Loucy (cell line): Measurements from ENCODE around the gene EFHC2.

ENCODE experiments used
- H2AFZ ChIP-seq: fragments of 200-600 bp; sonication (generic); 2 replicates; pipeline ENCODE4 v1.6.0; 2016; ENCODE audit warnings: antibody characterized with exemption, mild to moderate bottlenecking, low read length, moderate library complexity
- H3F3A ChIP-seq: fragments of 200-600 bp; 2 replicates; pipeline ENCODE4 v1.6.0; 2016; ENCODE audit warnings: antibody characterized with exemption, low read depth, mild to moderate bottlenecking
- H3K27me3 ChIP-seq: fragments of 200-600 bp; sonication (generic); 2 replicates; pipeline ENCODE4 v1.6.1; 2014; ENCODE audit warnings: low read length, mild to moderate bottlenecking; ENCODE audit not compliant: insufficient read depth, poor library complexity, severe bottlenecking
- H3K36me3 ChIP-seq: fragments of 200-600 bp; sonication (generic); 2 replicates; pipeline ENCODE4 v1.6.1; 2016; ENCODE audit warnings: low read length; ENCODE audit not compliant: insufficient read depth
- H3K4me1 ChIP-seq: fragments of 200-600 bp; sonication (generic); 2 replicates; pipeline ENCODE4 v1.5.1; 2014; ENCODE audit warnings: low read length, mild to moderate bottlenecking; ENCODE audit not compliant: insufficient read depth, poor library complexity, severe bottlenecking
- H3K4me2 ChIP-seq: fragments of 200-600 bp; sonication (generic); 2 replicates; pipeline ENCODE4 v1.6.0; 2014; ENCODE audit warnings: antibody characterized with exemption, low read length, low read depth, mild to moderate bottlenecking; ENCODE audit not compliant: poor library complexity, severe bottlenecking
- H3K4me3 ChIP-seq: fragments of 200-600 bp; sonication (generic); 2 replicates; pipeline ENCODE4 v1.5.1; 2014; ENCODE audit warnings: low read length, mild to moderate bottlenecking, mixed read lengths; ENCODE audit not compliant: poor library complexity, severe bottlenecking
- H3K79me2 ChIP-seq: fragments of 200-600 bp; sonication (generic); 2 replicates; pipeline ENCODE4 v1.6.1; 2014; ENCODE audit warnings: low read length; ENCODE audit not compliant: insufficient read depth
- H3K9ac ChIP-seq: fragments of 200-600 bp; sonication (generic); 2 replicates; pipeline ENCODE4 v1.6.0; 2014; ENCODE audit warnings: mild to moderate bottlenecking, low read depth, low read length, moderate library complexity; ENCODE audit not compliant: poor library complexity, severe bottlenecking
- H3K9me2 ChIP-seq: fragments of 200-600 bp; sonication (generic); replicated peaks from 2 replicates; pipeline ENCODE4 v1.6.1; 2016; ENCODE audit warnings: low read depth, low read length, mixed read lengths
- H3K9me3 ChIP-seq: fragments of 200-600 bp; sonication (generic); 2 replicates; pipeline ENCODE4 v1.6.1; 2014; ENCODE audit warnings: mild to moderate bottlenecking, antibody characterized with exemption, low read length, low read depth; ENCODE audit not compliant: insufficient read depth
- H4K20me1 ChIP-seq: fragments of 200-600 bp; sonication (generic); 2 replicates; pipeline ENCODE4 v1.6.0; 2014; ENCODE audit warnings: antibody characterized with exemption, low read length, mild to moderate bottlenecking; ENCODE audit not compliant: insufficient read depth, poor library complexity, severe bottlenecking
- CTCF ChIP-seq: fragments of 200-600 bp; sonication (generic); conservative IDR thresholded peaks from 2 replicates; pipeline ENCODE4 v1.5.1; 2014; ENCODE audit warnings: mild to moderate bottlenecking, antibody characterized with exemption, low read length
- EZH2phosphoT487 ChIP-seq: fragments of 200-600 bp; IDR thresholded peaks from 2 replicates; pipeline ENCODE4 v1.6.1; 2018; ENCODE audit warnings: antibody characterized with exemption, mild to moderate bottlenecking, moderate library complexity, borderline replicate concordance

EFHC2 gene

GRCh38 chrX:44344687-44345086 is 1.2 kb upstream of the EFHC2 start:
- Histone ChIP-seq H3K79me2 (no peaks in the 10 kb centered on the region), H3K4me2 (peak overlapping the region; percentile 91), H3F3A (peaks cover 3% of the 10 kb centered on the region; the same call in 1 of the 2 replicates), H3K9me2 (no peaks in the 10 kb centered on the region), H2AFZ (peak overlapping the region; percentile 75; the same call in 1 of the 2 replicates), H3K9ac (peak overlapping the region; percentile 88), H3K36me3 (no peaks in the 10 kb centered on the region), H3K4me3 (peak overlapping the region; percentile 79), H3K4me1 (peaks cover 33% of the 10 kb centered on the region), H4K20me1 (no peaks in the 10 kb centered on the region), H3K27me3 (no peaks in the 10 kb centered on the region), H3K9me3 (no peaks in the 10 kb centered on the region)
- TF ChIP-seq EZH2phosphoT487 (no peak), CTCF (no peak)

GRCh38 chrX:44344194-44344593 is 722 bp upstream of the EFHC2 start:
- H3F3A ChIP-seq = peaks cover 3% of the 10 kb centered on the region; the same call in 1 of the 2 replicates
- no peaks in the 10 kb centered on the region for H3K9me2 ChIP-seq
- TF ChIP-seq EZH2phosphoT487 (no peak), CTCF (no peak)
- H3K4me2 ChIP-seq = peak overlapping the region; percentile 91
- H3K9me3 ChIP-seq = no peaks in the 10 kb centered on the region
- no peaks in the 10 kb centered on the region for H4K20me1 ChIP-seq
- H3K4me1 ChIP-seq = peaks cover 38% of the 10 kb centered on the region
- H3K9ac ChIP-seq = peak overlapping the region; percentile 88
- no peaks in the 10 kb centered on the region for H3K27me3 ChIP-seq
- peak overlapping the region; percentile 75; the same call in 1 of the 2 replicates for H2AFZ ChIP-seq
- peak overlapping the region; percentile 79 for H3K4me3 ChIP-seq
- H3K36me3 ChIP-seq = no peaks in the 10 kb centered on the region
- H3K79me2 ChIP-seq = no peaks in the 10 kb centered on the region

- Histone ChIP-seq H4K20me1 (no peaks in the 10 kb centered on the region), H3F3A (peaks cover 3% of the 10 kb centered on the region; the same call in 1 of the 2 replicates), H3K27me3 (no peaks in the 10 kb centered on the region), H3K9me3 (no peaks in the 10 kb centered on the region), H3K9me2 (no peaks in the 10 kb centered on the region), H3K4me3 (peak overlapping the region; percentile 79), H2AFZ (no peak overlapping the region), H3K79me2 (no peaks in the 10 kb centered on the region), H3K36me3 (no peaks in the 10 kb centered on the region), H3K4me1 (peaks cover 39% of the 10 kb centered on the region), H3K4me2 (peak overlapping the region; percentile 91), H3K9ac (peak overlapping the region; percentile 88)
- no peak for TF ChIP-seq CTCF
- no peak for TF ChIP-seq EZH2phosphoT487
These were observed 606 bp downstream of the EFHC2 start for GRCh38 chrX:44342866-44343265.
